HG03025 (cell line): ENCODE data around the gene HYAL2.

Experiments
- ATAC-seq: cut with Tn5 transposase; IDR thresholded peaks from one replicate; pipeline ENCODE4 v1.9.1; 2021; ENCODE audit warnings: mild to moderate bottlenecking, moderate library complexity; ENCODE audit not compliant: unreplicated experiment, low FRiP score

Gene HYAL2

DNA sequence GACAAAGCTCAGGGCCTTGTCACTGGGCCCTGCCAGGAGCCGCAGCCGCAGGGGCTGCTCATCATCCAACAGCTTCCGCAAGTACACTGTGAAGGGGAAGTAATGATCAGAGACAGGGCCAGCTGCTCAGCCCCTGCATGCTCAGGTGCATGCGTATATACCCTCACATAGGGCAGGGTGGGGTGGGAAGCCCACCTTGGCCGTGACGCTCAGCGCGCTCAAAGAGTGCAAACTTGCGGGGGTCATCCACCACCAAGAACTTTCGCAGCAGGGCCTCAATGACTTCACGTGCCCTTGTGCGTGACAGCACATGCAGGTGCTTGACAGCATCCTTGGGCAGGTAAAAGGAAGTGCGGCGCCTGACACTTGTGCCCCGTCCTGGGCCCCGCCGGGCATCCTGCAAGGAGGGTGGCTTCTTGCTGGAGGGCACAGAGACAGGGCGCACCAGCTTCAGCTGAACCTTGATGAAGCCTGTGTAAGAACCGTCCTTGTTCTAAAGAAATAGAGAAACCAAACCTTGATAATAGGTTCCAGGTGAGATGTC is 8.9 kb upstream of the HYAL2 start:
- no peak for ATAC-seq

DNA sequence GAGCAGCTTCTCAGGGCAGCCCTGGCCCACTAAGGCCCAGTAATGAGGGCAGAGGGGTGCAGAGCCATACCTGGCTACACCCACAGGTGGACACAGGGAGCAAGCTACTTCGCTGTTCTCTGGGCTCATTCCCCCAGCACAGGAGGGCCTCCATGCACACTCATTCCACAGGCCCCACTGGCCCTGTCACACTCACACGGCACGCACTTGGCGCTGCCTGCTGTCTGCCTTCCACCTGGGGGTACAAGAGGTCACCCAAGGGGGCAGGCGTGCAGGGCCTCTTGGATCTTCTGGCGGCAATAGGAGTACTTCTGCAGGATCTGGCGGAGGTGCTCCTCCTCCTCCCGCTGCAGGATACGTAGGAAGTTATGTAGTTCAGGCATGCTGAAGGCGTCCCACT is 7.8 kb upstream of the HYAL2 start:
- no peak for ATAC-seq

DNA sequence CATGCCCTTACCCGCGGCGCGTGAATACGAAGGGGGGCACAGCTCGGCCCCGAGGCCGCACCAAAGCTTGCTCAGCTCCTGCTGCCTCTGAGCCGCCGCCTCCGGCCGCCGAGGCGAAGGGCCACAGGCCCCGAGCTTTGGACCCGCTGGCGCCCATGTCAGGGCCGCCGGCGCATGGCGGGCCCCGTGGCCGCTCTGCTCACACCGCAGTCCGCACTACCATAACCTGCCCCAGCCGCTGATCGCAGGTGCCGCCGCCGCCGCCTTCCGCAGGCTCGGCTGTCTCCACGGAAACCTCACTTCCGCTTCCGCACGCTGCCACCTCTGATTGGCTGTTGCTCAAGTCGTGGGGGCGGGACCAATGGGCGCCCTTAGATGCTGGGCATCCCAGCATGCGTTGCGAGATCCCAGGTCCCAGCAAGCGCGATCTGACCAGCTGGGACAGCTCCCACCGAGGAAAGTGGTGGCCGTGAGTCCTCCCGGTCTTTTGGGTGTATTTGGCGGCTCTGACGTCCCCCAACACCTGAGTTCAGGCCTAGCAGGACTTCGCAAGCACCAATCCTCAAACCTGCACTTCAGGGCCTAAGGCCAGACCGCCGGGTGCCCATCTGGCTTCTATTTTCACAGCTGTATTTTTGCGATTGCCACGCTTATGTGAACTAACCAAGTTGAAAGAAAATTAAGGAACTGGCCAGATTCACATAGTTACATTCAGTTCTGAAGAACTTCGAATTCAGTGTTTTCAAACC is 5.6 kb upstream of the HYAL2 start, which contains the start of gene TUSC2:
Gene TUSC2 (minus strand): TSS at position 281 of the 749 bp plus-strand sequence. CDS start 124 bp downstream, at position 157.
- ATAC-seq: peak; percentile 81

DNA sequence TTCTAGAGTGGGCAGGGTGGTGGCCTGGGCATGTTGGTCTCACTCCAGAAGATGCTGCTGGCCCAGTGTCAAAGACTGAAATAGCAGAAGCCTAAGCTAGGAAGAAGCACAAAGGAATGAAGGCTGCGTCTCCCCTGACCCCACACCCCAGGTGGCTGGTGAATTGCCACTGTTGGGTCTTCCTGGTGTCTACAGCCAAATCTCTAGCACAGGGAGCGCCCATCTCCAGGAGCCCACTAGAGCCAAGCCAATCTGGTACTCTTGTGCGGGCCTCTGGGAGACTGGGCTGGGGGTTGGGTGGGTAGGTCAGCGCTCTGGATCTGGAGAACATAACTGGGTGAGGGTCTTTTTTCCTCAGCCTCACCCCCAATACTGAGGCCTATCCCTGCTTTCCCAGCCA is 4.6 kb upstream of the HYAL2 start:
- ATAC-seq: no peak

DNA sequence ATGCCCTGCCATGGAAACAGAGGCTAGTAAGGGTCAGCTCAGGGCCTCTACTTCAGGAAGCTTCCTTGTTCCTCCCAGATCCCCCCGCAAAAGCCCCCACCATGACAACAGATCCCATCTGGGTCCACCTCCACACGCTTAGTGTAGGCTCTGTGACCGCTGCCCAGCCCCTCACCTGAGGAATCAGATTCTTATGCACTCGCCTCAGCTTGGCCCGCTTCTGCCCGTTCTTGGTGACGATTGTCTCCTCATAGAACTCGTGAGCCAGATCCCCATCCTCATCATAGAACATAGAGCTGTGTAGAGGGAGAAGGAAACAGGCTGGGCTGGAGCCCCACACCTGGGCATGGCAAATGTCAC is 3.6 kb upstream of the HYAL2 start:
- ATAC-seq: no peak

DNA sequence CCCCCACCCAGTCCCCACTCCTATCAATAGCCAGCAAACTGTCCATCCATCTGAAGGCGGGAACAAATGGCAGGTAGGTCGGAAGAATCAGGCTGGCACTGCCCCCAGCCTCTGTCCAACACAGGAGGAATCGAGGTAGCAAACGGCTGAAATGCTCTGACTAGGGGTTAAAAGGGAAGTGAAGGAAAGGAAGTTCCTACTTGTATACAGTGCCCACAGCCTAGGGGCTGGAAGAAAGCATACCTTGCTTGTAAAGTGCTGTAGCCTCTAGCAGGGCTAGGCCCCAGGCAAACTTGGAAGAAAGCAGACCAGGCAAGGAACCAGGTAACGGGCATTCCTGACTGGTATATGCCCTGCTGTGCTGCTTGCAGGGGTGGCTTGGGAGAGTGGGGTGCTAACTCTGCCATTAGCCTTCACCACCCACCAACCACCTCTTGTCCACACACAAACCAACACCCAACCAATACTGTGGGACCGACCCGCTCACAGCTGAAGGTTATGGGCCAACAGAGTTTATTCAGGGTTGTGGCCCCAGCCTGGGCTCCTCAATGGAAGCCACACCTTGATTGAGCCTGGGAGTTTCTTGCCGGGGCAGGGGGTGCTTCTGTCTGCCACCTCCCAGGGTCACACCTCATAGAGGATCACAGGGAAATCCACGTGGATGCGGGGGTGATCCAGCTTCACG is 3.1 kb upstream of the HYAL2 start:
- ATAC-seq: no peak

DNA sequence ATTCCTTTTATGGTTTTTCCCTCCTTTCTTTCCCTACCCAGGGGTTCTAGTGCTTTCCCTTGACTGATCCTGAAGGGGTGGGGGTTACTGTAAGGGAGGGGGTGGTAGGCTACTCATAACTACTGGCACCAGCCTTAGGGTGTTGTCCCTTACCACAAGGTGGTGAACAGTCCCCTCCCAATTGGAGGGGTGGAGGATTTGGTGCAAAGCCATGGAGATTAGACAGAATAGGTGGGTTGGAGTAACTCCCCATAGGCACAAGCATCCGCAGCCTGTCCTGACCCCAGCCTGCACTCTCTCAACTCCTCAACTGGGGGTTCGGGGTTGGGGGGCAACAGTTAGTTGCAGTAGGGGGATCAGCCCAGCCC is 2.6 kb upstream of the HYAL2 start:
- ATAC-seq: no peak

DNA sequence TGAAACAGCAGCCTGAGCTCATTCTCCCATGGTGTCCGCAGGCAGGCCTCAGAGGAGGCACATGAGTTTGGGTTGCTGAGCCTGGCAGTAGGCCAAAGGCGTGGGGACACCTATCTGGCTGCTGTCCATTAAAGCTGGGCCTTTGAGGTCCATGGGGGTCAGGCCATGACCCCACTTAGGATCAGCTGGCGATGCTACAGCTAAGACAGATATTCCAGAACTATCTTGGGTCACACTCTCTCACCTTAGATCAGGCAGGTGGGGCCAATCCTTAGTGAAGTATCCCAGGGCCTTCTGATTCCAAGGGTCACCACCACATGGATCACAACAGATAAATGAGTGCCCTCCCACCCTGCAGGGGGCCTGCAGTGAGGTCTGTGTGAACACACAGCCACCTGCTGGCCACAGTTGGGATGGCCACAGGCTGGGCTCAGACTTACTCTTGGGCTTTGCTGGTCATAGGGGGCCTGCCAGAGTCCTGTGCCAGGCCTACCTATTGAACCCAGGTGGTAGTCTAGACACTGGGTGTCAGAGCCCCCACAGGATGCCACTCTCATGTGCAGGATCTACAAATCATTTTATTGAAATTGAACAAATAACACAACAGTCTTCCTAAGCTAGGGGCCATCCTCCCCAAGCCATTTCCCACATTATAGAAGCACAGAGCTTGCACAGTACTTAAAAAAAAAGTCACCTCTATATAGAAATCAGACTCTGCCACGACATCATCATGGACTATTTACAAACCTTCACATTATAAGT is 2.0 kb upstream of the HYAL2 start:
- ATAC-seq: no peak

DNA sequence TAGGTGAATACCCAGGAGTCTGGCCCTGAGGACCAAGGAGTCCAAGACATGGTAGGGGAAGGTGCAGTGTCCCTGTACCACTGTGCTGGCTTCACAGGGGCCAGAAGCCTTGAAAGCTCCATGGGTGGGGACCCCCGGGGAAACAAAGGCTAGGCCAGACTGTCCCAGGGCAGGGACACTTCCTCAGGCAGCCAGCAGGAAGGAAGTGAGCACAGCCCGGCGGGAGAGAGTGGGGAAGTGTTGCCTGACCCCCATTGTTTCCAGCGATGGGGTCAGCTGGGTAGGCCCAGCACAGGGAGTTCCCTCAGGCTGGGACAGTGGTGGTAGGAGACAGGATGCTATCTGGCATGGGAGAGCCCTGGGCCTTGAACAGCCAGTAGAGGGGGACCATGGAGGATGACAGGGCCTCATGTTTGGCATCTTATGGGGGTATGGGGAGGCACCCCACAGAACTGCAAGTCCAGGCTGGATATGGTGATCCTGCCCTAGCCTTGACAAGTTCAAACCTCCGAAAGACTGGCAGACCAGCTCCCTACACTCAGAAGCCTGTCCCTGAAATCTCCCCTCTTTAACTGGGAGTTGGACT is 1.2 kb upstream of the HYAL2 start:
- ATAC-seq: no peak

DNA sequence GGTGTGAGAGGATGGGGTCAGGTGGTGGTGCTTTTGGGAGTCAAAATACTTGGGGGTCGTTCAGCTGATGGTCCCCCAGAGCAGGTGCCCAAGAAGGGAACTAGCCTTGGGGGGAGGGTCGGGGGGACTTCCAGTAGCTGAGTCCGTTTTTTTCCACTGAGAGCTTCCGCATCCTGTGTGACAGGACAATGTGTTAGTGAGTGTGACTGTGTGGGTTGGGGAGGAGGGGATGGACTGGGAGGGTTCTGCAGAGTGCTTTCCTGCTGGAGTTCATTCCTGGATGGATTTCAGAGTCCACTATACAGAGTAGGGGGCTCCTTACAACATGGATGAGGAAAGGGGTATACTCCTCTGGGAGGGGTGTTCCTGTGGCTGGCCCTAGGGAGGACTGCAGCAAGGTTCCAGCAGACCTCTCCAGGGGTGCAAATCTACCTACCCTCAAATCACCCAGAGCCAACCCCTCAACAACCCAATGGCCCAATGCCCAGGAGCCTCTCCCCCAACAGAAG is 601 bp upstream of the HYAL2 start:
- no peak for ATAC-seq

DNA sequence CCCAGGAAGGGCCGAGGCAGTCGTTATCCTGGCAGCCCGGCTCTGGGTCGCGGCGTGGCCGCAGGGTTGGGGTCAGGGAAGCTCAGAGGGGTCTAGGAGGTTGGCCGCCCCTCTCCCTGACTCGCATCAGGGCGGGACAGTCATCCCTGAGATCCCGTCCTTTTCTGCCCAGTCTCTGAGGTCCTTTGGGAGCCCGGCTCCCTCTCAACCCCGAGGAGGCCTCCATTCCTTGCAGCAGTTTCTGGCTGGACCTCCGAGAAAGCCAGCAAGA is 495 bp downstream of the HYAL2 start:
- ATAC-seq: no peak

DNA sequence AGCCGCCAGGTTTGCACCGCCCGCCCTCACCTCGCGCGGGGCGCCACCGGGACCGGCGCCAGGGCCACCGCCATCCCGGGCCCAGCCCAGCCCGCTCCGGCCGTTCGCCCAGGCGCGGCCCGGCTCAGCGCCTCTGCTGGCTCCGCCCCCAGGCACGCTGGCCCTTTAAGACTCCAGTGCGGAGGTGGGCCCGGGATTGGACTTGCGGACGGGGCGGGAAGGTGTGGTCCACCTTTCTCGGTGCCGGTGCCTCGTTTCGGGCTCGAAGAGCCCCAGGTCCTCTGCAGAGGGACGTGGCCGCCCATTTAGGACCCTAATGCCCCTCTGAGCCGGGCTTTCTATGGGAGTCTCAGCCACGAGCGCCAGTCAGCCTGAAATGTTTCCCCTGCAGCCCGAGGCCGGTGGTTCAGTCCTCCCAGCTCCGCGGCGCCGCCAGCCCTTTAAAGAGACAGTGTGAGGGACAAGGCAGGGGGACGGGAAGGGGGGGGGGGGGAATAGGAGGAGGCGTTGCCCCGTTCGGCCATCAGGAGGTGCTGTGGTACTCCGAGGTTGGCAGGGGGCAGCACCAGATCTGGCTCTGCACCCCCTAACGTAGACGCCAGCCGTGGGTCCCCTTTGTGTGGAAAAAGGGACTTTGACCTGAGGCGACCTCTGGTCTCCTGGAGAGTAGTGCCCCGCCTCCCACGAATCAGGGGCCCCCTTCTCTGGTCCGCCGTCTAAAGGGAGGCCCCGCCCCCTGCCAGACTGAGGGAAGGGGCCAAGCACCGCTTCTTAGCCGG is 1.0 kb downstream of the HYAL2 start:
- ATAC-seq: peak; percentile 74

DNA sequence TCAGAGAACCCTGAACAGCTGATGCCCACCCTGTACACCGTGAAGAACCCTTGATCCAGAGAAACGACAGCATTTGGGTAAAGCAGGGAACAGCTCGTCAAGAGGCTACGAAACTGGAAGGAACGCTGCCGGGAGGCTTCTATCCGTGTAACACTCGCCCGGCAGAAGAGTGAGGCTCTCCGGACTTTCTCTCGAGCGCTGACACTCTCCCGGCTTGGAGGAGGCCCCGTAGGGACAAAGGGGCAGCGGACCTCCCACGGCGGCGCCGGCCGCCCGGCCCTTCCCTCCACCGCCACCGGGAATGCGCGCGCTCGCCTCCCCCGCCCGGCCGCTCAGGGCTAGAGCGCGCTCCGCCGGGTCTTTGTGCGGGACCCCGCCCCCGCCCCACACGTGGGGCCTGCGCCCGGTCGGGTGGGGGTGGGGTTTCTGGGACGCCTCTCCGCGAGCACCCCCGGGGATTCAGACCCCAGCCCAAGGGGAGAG is 1.7 kb downstream of the HYAL2 start:
- peak; percentile 49 for ATAC-seq

DNA sequence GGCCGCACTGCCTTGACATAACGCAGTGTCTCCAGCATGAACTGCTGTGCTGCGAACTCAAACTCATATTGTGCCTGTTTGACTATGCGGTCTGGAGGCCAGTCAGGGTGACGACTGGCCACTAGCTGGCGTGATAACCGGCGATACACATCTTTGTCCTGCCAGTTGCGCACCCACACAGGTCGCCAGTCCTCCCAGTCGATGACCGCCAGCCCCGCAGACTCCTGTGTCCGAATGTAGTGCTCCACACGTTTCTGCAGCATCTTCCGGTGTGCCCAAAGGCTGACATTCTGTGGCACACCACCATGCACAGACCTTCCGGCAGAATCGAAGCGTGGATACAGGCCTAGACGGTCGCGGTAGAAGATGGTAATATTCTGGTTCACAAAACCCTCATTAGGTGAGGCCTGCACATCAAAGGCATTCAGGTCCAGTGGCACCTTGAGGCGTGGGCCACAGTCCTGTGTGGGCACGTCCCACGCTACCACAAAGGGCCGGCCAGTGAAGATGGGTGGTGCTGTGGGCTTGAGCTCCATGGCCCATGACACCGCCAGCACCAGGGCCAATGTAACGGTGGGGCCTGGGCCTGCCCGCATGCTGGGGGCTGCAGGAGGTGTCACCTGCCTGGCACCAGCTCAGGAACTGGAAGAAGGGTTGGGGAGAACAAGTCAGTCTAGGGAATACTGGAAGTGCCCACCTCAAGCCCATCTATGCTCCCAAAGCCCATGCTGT is 2.5 kb downstream of the HYAL2 start:
- ATAC-seq: no peak

DNA sequence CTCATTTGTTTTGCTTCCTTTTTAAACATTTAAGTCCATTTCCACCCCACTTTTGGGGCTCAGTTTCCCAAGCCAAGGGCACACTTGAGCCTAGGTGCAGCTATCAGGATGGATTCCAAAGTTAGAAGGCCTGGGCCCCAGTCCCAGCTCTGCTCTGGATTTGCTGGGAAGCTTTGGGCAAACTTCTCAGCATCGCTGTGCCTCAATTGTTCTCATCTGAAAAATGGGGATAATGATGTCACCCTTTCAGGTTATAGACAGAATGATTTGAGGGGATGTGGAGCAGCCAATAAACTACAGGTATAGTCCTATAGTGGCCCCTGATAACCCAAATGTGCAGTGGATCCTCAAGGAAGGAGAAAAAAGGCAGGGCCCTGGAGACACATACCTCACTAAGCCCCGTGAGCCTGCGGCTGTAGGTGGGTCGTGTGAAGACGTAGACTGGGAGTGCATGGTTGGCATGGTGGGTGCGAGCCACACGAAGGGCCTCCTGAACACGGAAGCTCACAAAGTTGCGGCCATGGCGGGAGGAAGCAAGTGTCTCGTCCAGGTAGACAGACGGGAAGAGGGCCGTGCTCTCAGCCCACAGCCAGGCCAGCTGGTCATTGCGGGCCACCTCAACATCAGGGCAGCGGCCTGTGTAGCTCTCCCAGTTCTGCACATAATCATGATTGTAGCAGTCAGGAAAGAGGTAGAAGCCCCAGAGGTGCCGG is 3.2 kb downstream of the HYAL2 start:
- ATAC-seq: no peak

DNA sequence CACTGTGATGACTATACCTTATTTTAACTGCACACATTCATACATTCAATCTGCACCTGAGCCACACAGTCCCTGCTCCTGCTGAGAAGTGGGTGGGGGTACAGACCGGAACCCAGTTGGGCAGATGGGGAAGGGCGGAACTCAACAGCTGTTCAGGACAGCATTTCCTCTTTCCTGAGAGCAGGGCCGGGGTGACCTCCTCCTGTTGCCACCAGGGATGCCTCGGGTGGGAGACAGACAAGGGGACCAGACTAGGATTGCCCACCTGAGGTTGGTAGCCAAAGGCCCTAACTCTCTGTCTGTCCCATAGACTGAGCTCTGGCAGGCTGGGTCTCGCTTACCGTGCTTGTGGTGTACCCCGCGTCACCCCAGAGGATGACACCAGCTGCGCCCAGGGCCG is 3.9 kb downstream of the HYAL2 start:
- ATAC-seq: no peak

DNA sequence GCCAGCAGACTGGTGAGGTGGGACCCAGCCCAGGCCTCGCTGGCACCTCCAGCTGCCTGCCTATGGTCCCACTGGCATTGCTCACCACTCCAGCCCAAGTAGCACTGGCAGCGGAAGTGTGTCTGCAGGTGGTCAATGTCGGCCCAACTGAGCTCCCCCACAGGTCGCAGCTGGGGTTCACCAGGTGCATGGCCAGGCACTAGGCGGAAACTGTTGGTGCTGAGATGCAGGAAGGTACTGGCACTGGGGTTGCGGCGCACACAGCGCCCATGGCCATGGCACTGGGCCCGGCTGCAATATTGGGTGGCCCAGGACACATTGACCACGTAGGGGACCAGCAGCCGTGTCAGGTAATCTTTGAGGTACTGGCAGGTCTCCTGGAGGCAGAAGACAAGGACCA is 4.4 kb downstream of the HYAL2 start:
- ATAC-seq: no peak

DNA sequence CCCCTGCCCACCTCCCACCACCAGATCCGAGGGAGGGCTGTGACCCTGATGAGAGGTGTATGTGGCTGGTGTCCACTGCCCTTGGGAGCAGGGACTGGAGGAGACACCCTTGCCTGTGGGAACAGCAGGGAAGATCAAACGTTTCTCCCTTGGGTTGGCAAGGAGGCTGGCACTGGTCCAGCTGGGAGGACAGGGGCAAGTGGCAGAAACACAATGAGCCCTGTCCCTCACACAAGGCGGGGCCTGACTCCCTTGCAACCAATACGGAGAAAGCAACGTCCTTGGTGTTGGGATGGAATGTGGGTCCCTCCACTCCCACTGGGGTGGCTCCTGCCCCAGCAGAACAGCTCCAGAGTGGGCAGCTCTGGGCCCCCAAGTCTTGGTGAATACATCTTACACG is 5.2 kb downstream of the HYAL2 start:
- ATAC-seq: no peak
